Activated gamma-delta T cell (primary cell): ENCODE data around the gene SPIRE2.

Experiments used
- DNase-seq: peaks from one replicate; lab custom pipeline; 2025; lab: John Stamatoyannopoulos, UW

The SPIRE2 gene

GRCh38 chr16:89841275-89841674 lies 13.0 kb downstream of the SPIRE2 start:
- peak; percentile 37 for DNase-seq

DNA sequence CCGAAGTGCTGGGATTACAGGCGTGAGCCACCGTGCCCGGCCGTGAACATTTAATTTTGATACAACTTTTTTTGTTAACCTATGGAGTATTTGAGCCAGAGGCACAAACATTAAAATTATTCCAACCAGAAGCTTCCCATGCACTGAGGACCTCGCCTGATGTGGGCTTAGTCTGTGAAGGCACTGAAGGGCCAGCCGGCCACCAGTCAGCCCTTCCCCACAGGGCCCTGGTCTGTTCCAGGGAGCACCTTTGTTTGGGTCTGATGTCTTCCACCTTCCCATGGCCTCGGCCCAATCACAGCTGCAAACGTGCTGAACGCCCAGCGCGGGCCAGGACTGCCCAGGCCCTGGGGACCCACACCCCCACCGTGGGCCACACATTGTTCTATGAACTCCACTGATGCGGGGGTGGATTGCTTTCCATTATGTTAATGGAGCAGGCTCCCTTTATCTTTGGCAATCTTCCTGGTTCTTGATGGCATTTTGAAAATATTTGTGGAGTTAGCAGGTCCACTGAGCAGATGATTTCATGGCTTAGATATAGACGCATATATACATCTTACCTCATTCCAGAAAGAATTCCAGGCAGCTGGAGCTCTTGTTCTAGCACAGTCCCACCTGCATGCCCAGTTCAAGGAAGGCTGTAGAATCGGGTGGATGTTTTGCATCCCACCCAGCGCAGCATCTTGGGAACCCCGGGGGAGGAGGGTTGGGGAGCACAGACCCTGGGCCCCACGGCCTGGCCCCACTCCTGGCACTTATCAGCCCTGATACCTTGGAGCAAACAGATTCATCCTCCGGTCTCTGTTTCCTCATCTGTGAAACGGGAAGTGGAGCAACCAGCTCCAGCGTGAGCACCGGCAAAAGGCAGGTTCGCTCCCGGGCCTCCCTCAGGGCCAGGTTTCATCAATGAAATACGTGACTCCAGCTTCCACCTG lies 14.5 kb downstream of the SPIRE2 start:
- DNase-seq: no peak

- no peak for DNase-seq
Measured at GRCh38 chr16:89843409-89844350, 15.4 kb downstream of the SPIRE2 start.

GRCh38 chr16:89844739-89845339 lies 16.6 kb downstream of the SPIRE2 start:
- DNase-seq: no peak

GRCh38 chr16:89845417-89845816 lies 17.1 kb downstream of the SPIRE2 start:
- peak; percentile 52 for DNase-seq

GRCh38 chr16:89847051-89847939 lies 19.0 kb downstream of the SPIRE2 start:
- DNase-seq: no peak

- DNase-seq: no peak
Measured at GRCh38 chr16:89847940-89848297, 19.6 kb downstream of the SPIRE2 start.

DNA sequence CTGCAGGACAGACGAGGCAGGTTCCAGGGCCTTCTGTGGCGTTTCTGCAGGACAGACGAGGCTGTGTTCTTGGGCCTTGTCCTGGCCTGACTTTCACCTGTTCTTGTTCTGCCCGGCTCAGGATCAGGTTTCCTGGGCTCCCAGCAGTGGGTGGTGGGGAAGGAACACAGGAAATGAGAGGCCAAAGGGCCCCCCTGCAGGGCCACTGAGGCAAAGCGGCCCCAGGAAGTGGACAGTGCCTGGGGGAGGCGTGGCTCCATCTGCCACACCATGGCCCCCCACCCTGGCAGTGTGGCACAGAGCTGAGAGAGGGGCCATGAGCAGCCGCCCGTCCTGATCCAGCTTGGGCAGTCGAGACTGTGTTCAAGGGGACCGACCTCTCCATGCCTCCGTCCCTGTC lies 20.7 kb downstream of the SPIRE2 start:
- no peak for DNase-seq

GRCh38 chr16:89853306-89853993 lies 25.2 kb downstream of the SPIRE2 start:
- DNase-seq: no peak

DNA sequence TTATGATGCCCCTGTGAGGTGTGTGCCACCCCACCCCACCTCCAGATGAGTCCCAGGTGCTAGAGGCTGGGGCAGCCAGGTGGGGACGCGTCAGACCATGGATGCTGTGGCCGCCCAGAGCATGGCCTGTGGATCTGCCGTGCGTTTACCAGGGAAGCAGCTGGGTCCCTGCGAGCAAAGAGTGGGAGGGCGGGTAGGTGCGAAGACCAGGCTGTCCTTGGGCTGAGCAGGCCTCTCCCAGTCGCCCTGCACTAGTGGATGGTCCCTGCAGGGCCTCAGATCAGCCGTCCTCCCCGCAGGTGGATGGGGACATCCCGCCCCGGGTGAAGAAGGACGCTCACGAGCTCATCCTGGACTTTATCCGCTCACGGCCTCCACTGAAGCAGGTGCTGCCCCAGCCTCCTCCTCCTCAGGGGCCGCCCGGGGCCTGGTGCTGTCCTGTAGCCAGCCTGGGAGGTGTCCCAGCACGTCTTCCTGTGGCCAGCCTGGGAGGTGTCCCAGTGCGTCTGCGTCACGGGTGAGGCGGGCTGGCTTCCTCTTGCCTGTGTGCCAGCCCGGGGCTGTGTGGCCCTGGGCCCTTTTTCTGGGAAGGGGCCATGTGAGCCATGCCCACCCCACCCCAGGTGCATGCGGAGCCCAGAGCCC lies 27.1 kb downstream of the SPIRE2 start:
- DNase-seq: no peak

- no peak for DNase-seq
Measured at GRCh38 chr16:89855986-89856385, 27.7 kb downstream of the SPIRE2 start.

DNA sequence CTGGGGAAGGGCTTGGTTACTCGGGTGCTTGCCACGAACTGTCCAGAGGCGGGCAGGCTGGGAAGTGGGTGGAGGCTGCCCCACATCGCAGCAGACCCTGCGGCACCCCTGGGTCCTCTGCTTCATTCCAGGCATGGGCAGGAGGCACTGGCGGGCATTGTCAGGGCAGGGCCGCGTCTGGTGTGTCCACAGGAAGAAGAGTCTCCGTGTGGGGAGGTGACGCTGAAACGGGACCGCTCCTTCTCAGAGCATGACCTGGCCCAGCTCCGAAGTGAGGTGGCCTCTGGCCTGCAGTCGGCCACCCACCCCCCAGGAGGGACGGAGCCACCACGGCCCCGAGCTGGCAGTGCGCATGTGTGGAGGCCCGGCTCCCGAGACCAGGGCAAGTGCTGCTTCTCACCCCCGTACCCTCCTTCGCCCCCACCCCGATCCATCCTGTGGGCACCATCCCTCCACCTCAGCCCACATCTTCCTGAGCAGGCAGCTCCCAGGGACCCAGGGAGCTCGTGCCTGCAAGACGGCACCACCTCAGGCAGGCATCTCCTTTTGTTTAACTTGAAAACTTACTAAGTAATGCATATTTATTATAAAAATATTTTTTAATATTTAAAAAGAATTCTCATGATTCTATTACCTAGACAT lies 30.8 kb downstream of the SPIRE2 start:
- no peak for DNase-seq

GRCh38 chr16:89859615-89860007 lies 31.3 kb downstream of the SPIRE2 start:
- no peak for DNase-seq

- peak; percentile 58 for DNase-seq
Measured at GRCh38 chr16:89860747-89861304, 32.6 kb downstream of the SPIRE2 start.

GRCh38 chr16:89861648-89862047 lies 33.4 kb downstream of the SPIRE2 start:
- DNase-seq: no peak

GRCh38 chr16:89862732-89863131 lies 34.5 kb downstream of the SPIRE2 start:
- DNase-seq: no peak

DNA sequence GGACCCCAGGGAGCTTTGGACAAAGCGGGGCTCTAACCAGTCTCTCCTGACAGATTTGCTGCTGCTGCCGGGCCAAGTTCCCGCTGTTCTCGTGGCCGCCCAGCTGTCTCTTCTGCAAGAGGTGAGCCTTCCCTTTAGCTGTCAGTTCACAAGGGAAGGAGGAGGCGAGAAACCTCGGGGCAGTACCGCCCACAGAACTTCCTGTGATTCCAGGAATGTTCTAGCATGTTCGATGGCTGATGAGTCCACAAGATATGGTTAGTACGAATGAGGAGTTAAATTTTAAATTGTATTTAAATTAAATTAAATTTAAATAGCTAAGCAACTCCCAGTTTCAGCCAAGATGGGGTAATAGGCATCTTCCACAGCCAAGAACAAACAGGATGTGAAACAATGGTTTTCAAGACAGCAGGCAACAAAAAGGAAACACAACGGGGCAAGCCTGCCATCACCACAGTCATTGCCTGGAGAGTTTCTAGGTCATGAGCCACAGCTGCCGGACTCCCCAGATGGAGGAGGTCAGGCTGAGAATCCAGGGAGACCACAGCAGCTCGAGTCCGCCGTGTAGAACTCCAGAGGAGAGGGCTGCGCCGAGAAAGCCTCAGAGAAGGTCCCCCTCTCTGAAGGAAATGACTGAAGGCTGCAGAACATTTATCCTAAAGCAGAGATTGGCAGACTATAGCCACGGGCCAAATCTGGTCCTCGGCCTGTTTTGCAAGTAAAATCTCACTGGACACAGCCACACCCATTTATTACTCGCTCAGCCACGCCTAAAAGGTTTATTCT lies 35.7 kb downstream of the SPIRE2 start:
- DNase-seq: no peak

- DNase-seq: no peak
Measured at GRCh38 chr16:89864527-89864820, 36.2 kb downstream of the SPIRE2 start.

- no peak for DNase-seq
Measured at GRCh38 chr16:89867918-89868317, 39.6 kb downstream of the SPIRE2 start.
